HepG2 (cell line): ENCODE results near the gene CTXN1. TPM values are rescaled to one million over a fixed set of nuclear protein-coding genes. Genes with fewer than 3 reads are reported as not detected.

Experiments used
- ATM ChIP-seq: fragments of 450-650 bp; IDR thresholded peaks from 2 replicates; pipeline ENCODE4 v1.7.1; 2017; ENCODE audit warnings: mild to moderate bottlenecking, borderline replicate concordance
- BORCS8-MEF2B ChIP-seq: sonication (generic); formaldehyde crosslinking; IDR thresholded peaks from 2 replicates; pipeline ENCODE4 v1.8.0; 2022; ENCODE audit warnings: mild to moderate bottlenecking, missing genetic modification reagents
- NAIF1 ChIP-seq: sonication (generic); formaldehyde crosslinking; IDR thresholded peaks from 2 replicates; pipeline ENCODE4 v1.5.0; 2020; ENCODE audit warnings: mild to moderate bottlenecking, missing genetic modification reagents, borderline replicate concordance
- PPARG ChIP-seq: conservative IDR thresholded peaks from 2 replicates; pipeline ENCODE4 v1.6.1; 2016; ENCODE audit warnings: missing biosample characterization, missing genetic modification reagents
- STAT5B ChIP-seq: sonication (generic); formaldehyde crosslinking; IDR thresholded peaks from 2 replicates; pipeline ENCODE4 v1.4.0; 2020; ENCODE audit warnings: missing genetic modification reagents
- TBP ChIP-seq: sonication (generic); formaldehyde crosslinking; IDR thresholded peaks from 2 replicates; pipeline ENCODE4 v1.5.0; 2020; ENCODE audit warnings: missing genetic modification reagents
- ZNF235 ChIP-seq: sonication (generic); formaldehyde crosslinking; IDR thresholded peaks from 2 replicates; pipeline ENCODE4 v1.8.1; 2023; ENCODE audit warnings: mild to moderate bottlenecking, missing genetic modification reagents, borderline replicate concordance
- ZNF263 ChIP-seq: sonication (generic); formaldehyde crosslinking; IDR thresholded peaks from 2 replicates; pipeline ENCODE4 v1.4.0; 2020; ENCODE audit warnings: missing genetic modification reagents
- ZNF484 ChIP-seq: sonication (generic); formaldehyde crosslinking; IDR thresholded peaks from 2 replicates; pipeline ENCODE4 v1.5.1; 2020; ENCODE audit warnings: mild to moderate bottlenecking, low read depth, missing genetic modification reagents, borderline replicate concordance
- ZNF562 ChIP-seq: sonication (generic); formaldehyde crosslinking; IDR thresholded peaks from 2 replicates; pipeline ENCODE4 v1.8.0; 2022; ENCODE audit warnings: missing genetic modification reagents, borderline replicate concordance
- polyA plus RNA-seq, 8 experiments: library from polyadenylated mRNA; depleted of rRNA in 3 of 8; stranded (reverse) in 7 of 8; unstranded in 1 of 8; fragments of >200 nt; fragmentation: Illumina TruSeq in 4 of 8; extraction: Trizol in 4 of 8; gene quantifications; 2 replicates each; pipeline versions ENCODE4 v1.2.1 to v1.2.3, GENCODE V29; 2011 to 2016; ENCODE audit warnings: low read depth in 4 of 8, missing spikeins in 1 of 8, mixed read lengths in 1 of 8; ENCODE audit not compliant: insufficient read depth in 1 of 8
- total RNA-seq, 5 experiments: library from RNA; depleted of rRNA; stranded (reverse); fragments of >200 nt; fragmentation: Illumina TruSeq; extraction: Trizol; gene quantifications; 2 replicates each; pipeline ENCODE4 v1.2.3, GENCODE V29; 2016; ENCODE audit warnings: low read depth in 1 of 5
- TF ChIP-seq, protein P1 (sequence below): sonication (generic); formaldehyde crosslinking; IDR thresholded peaks from 2 replicates; pipeline ENCODE4 v1.5.0; 2020; ENCODE audit warnings: mild to moderate bottlenecking, missing genetic modification reagents, moderate library complexity
- TF ChIP-seq, protein P2 (sequence below): sonication (generic); formaldehyde crosslinking; IDR thresholded peaks from 2 replicates; pipeline ENCODE4 v1.8.1; 2023; ENCODE audit warnings: mild to moderate bottlenecking, missing genetic modification reagents
- TF ChIP-seq, protein P3 (sequence below): sonication (generic); formaldehyde crosslinking; IDR thresholded peaks from 2 replicates; pipeline ENCODE4 v1.9.0; 2021; ENCODE audit warnings: missing genetic modification reagents, borderline replicate concordance
- TF ChIP-seq, protein P4 (sequence below): sonication (generic); formaldehyde crosslinking; IDR thresholded peaks from 2 replicates; pipeline ENCODE4 v1.4.0; 2020; ENCODE audit warnings: mild to moderate bottlenecking, missing genetic modification reagents, borderline replicate concordance
- TF ChIP-seq, protein P5 (sequence below), 2 experiments: sonication (generic) in 1 of 2; formaldehyde crosslinking in 1 of 2; IDR thresholded peaks; 2 replicates each; pipeline versions ENCODE4 v1.5.1 to v1.6.1; 2011 to 2020; ENCODE audit warnings: borderline replicate concordance in 1 of 2, low read depth in 1 of 2, low read length in 1 of 2, mild to moderate bottlenecking in 1 of 2, missing genetic modification reagents in 1 of 2, moderate library complexity in 1 of 2

Gene CTXN1
- total and polyA plus RNA-seq, 2 of the 13 experiments (the other 11 are each of a cell fraction or from before 2014, with no cell fraction given) = 0.11 TPM; not detected in 1

DNA sequence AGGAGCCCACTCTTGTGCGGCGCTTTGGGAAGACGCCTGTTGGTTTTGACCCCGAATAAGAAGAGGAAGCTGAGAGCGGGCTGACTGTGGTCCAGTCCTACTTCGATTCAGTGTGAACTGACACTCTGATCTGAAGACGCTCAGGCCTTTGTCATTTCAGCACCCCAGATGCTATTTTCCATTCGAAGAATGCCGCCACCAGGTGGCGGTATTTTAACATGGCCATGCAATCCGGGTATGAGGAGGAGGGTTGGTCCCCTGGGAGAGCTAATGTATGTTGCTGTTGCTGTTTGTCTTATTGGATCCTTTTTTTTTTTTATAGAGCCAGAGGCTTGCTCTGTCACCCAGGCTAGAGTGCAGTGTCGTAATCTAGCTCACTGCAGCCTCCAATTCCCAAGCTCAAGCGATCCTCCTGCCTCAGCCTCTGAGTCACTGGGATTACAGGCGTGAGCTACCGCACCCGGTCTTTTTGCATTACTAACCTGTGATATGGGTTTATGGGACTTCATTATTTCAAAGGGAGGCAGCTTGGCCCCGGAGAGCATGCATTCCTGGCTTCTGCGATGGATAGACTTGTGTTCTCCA lies 18.3 kb upstream of the CTXN1 start (continued):
- TF ChIP-seq, protein P1, sequence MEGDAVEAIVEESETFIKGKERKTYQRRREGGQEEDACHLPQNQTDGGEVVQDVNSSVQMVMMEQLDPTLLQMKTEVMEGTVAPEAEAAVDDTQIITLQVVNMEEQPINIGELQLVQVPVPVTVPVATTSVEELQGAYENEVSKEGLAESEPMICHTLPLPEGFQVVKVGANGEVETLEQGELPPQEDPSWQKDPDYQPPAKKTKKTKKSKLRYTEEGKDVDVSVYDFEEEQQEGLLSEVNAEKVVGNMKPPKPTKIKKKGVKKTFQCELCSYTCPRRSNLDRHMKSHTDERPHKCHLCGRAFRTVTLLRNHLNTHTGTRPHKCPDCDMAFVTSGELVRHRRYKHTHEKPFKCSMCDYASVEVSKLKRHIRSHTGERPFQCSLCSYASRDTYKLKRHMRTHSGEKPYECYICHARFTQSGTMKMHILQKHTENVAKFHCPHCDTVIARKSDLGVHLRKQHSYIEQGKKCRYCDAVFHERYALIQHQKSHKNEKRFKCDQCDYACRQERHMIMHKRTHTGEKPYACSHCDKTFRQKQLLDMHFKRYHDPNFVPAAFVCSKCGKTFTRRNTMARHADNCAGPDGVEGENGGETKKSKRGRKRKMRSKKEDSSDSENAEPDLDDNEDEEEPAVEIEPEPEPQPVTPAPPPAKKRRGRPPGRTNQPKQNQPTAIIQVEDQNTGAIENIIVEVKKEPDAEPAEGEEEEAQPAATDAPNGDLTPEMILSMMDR (CRISPR knock-in tag) = peak; percentile 81
- TF ChIP-seq ZNF263 (0 out of 2 replicates have a peak, but pooled peaks have one; percentile 2), ATM (no peak), BORCS8-MEF2B (CRISPR knock-in tag) (0 out of 2 replicates have a peak, but pooled peaks have one; percentile 2), ZNF562 (CRISPR knock-in tag) (no peak), PPARG (no peak), TBP (no peak), STAT5B (0 out of 2 replicates have a peak, but pooled peaks have one; percentile 33), ZNF235 (CRISPR knock-in tag) (0 out of 2 replicates have a peak, but pooled peaks have one; percentile 13), ZNF484 (0 out of 2 replicates have a peak, but pooled peaks have one; percentile 9), NAIF1 (CRISPR knock-in tag) (peak; percentile 65; the same call in 1 of the 2 replicates)
- TF ChIP-seq, protein P2, sequence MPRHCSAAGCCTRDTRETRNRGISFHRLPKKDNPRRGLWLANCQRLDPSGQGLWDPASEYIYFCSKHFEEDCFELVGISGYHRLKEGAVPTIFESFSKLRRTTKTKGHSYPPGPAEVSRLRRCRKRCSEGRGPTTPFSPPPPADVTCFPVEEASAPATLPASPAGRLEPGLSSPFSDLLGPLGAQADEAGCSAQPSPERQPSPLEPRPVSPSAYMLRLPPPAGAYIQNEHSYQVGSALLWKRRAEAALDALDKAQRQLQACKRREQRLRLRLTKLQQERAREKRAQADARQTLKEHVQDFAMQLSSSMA (CRISPR knock-in tag) = no peak
- TF ChIP-seq, protein P3, sequence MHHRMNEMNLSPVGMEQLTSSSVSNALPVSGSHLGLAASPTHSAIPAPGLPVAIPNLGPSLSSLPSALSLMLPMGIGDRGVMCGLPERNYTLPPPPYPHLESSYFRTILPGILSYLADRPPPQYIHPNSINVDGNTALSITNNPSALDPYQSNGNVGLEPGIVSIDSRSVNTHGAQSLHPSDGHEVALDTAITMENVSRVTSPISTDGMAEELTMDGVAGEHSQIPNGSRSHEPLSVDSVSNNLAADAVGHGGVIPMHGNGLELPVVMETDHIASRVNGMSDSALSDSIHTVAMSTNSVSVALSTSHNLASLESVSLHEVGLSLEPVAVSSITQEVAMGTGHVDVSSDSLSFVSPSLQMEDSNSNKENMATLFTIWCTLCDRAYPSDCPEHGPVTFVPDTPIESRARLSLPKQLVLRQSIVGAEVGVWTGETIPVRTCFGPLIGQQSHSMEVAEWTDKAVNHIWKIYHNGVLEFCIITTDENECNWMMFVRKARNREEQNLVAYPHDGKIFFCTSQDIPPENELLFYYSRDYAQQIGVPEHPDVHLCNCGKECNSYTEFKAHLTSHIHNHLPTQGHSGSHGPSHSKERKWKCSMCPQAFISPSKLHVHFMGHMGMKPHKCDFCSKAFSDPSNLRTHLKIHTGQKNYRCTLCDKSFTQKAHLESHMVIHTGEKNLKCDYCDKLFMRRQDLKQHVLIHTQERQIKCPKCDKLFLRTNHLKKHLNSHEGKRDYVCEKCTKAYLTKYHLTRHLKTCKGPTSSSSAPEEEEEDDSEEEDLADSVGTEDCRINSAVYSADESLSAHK (CRISPR knock-in tag) = 0 out of 2 replicates have a peak, but pooled peaks have one; percentile 63
- TF ChIP-seq, protein P4, sequence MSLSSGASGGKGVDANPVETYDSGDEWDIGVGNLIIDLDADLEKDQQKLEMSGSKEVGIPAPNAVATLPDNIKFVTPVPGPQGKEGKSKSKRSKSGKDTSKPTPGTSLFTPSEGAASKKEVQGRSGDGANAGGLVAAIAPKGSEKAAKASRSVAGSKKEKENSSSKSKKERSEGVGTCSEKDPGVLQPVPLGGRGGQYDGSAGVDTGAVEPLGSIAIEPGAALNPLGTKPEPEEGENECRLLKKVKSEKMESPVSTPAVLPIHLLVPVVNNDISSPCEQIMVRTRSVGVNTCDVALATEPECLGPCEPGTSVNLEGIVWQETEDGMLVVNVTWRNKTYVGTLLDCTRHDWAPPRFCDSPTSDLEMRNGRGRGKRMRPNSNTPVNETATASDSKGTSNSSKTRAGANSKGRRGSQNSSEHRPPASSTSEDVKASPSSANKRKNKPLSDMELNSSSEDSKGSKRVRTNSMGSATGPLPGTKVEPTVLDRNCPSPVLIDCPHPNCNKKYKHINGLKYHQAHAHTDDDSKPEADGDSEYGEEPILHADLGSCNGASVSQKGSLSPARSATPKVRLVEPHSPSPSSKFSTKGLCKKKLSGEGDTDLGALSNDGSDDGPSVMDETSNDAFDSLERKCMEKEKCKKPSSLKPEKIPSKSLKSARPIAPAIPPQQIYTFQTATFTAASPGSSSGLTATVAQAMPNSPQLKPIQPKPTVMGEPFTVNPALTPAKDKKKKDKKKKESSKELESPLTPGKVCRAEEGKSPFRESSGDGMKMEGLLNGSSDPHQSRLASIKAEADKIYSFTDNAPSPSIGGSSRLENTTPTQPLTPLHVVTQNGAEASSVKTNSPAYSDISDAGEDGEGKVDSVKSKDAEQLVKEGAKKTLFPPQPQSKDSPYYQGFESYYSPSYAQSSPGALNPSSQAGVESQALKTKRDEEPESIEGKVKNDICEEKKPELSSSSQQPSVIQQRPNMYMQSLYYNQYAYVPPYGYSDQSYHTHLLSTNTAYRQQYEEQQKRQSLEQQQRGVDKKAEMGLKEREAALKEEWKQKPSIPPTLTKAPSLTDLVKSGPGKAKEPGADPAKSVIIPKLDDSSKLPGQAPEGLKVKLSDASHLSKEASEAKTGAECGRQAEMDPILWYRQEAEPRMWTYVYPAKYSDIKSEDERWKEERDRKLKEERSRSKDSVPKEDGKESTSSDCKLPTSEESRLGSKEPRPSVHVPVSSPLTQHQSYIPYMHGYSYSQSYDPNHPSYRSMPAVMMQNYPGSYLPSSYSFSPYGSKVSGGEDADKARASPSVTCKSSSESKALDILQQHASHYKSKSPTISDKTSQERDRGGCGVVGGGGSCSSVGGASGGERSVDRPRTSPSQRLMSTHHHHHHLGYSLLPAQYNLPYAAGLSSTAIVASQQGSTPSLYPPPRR = no peak
- TF ChIP-seq, protein P5, sequence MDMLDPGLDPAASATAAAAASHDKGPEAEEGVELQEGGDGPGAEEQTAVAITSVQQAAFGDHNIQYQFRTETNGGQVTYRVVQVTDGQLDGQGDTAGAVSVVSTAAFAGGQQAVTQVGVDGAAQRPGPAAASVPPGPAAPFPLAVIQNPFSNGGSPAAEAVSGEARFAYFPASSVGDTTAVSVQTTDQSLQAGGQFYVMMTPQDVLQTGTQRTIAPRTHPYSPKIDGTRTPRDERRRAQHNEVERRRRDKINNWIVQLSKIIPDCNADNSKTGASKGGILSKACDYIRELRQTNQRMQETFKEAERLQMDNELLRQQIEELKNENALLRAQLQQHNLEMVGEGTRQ (IDR thresholded peaks at IDR 0.05; ENCODE audit: low read depth, low read length) = no peak
- TF ChIP-seq, protein P5 (CRISPR knock-in tag; IDR thresholded peaks at IDR 0.05; ENCODE audit: borderline replicate concordance) = peak; percentile 4; the same call in 1 of the 2 replicates
